GM19452 (cell line): ENCODE data around the gene NKIRAS1.
"Not testable (repeated sequence)": the region's sequence is repeated elsewhere in the genome, so short reads cannot be mapped to it uniquely, and the experiment has no call there.

Source experiments
- ATAC-seq: cut with Tn5 transposase; IDR thresholded peaks from one replicate; pipeline ENCODE4 v1.9.1; 2021; ENCODE audit not compliant: unreplicated experiment

NKIRAS1 gene

GRCh38 chr3:23911397-23911796, 5.4 kb downstream of the NKIRAS1 start:
- ATAC-seq, result no peak

DNA sequence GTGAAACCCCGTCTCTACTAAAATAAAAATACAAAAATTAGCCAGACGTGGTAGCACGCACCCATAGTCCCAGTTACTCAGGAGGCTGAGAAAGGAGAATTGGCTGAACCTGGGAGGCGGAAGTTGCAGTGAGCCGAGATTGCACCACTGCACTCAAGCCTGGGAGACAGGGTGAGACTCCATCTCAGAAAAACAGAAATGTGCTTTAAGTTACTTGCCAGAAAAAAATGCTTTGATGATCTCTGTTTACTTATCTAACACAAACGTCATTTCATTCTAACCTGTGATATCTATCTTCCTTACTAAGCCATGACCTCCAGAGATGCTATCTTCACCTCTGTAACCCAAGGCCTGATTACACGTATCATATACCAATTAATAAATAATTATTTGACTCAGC, 7.4 kb downstream of the NKIRAS1 start:
- no peak for ATAC-seq

GRCh38 chr3:23904545-23904944, 12.2 kb downstream of the NKIRAS1 start:
- no peak for ATAC-seq

DNA sequence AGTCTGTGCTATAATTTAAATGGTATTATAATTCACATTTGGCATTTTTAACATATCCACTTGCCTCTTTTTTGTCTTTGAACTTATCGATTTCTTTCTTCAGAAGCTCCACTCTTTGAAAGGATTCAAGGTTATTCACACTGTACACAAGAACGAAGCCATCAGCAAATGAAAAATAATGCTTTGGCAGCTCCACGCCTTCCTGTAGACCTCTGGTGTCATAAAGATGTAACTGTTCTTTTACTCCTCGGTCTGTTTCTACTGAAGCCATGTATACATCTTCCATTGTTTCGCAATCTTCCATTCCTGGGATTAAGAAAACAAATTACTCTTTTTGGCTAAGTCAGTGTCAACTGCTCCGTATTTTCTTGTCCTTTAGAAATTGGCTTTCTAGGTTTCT, 16.0 kb downstream of the NKIRAS1 start:
- ATAC-seq, result no peak

- no peak for ATAC-seq
Measured at GRCh38 chr3:23895181-23895580, 21.6 kb downstream of the NKIRAS1 start.

DNA sequence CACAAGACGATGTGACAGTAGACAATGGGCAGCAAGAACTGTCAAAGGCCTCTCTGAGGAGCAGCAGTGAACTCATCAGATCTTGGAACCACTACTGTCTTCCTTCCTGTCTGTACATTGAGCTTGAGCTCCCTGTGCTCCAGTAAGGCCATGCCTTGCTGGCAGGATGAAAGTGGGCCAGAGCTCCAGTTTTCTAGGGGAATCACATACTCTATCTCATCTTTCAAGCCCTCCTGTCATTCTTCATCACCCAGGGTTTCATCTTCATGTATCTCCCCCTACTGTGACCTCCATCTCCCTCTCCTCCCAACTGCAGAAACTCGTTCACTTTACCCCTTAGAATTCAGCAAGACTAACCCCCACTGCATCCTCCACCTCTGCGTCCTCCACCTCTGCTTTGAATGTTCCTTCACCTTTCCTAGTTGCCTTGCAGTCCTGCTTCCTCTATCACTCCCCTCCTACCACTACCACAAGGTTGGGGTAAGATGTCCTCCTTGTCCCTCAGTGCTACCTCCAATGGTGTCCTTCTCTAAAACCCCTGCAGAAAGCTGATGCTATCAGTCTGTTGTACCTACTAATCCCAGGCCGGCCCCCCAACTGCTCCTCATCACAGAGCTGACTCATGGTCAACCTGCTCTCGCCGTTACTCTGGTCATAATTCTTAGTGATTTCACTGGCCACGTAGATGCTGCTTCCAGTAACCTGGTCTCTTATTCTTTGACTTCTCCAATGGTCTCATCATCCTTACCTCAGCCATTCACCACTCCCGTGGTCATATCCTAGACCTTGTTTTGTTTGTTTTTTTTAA, 22.3 kb downstream of the NKIRAS1 start:
- no peak for ATAC-seq

GRCh38 chr3:23889950-23890349, 26.8 kb downstream of the NKIRAS1 start:
- no peak for ATAC-seq

DNA sequence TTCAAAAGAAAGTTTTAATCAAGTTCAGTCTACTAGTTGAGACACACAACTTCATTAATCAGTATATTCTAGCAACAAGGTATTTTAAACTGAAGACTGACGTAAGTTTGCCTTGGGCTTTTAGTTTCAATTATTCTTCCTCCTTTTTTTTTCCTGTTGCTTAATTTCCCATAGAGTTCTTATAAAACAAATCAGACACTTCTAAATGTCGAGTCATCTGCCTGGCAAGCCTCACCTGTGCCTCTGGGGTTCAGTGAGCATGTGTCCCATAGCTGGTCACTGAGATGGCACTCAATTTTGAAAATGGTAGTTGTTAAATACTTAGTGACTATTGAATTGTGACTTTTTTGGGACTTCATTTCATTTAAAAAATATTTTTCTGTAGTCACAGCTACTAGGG, 27.4 kb downstream of the NKIRAS1 start:
- ATAC-seq, result no peak

DNA sequence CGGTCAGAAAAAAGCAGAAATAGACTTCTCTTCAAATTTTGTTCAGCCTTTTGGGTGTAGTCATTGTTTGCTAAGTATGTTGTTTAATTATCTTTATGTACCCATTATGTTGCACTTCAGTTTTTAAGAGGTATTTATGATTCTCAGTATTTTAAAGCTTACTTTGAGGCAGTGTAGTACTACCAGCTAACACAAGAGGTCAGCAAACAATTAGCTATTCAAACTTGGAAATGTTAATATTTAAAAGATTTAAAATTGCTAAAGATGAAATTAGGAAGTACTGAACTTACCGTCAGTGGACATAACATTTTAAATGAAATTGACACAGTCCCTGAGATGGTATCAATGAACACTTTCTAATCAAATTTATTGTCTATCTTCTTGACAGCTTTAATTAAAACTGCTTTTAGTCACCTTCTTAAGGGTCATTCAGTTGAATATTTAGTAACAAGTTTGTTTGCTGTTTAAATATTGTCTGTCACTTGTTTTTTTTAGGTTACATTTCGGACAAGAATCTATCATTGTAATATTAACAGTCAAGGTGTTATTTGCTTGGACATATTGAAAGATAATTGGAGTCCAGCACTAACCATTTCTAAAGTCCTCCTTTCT, 28.1 kb downstream of the NKIRAS1 start:
- no peak for ATAC-seq

- ATAC-seq, result no peak
Measured at GRCh38 chr3:23886311-23886710, 30.5 kb downstream of the NKIRAS1 start.

DNA sequence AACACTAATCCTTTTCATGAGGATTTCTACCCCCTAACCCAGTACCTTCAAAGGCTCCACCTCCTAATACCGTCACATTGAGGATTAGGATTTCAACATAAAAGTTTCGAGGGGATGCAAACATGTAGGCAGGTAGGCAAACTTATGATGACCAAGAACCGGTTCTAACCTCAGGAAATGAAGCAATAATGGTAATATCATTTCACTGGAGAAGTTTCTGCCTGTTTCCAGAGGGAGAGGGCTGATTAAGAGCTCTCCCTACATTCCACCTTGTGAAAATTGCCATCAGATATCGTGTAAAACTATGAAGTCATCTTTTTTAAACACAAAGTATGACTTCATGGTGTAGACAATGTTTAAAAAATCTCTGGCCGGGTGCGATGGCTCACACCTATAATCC, 31.6 kb downstream of the NKIRAS1 start:
- ATAC-seq, result no peak

DNA sequence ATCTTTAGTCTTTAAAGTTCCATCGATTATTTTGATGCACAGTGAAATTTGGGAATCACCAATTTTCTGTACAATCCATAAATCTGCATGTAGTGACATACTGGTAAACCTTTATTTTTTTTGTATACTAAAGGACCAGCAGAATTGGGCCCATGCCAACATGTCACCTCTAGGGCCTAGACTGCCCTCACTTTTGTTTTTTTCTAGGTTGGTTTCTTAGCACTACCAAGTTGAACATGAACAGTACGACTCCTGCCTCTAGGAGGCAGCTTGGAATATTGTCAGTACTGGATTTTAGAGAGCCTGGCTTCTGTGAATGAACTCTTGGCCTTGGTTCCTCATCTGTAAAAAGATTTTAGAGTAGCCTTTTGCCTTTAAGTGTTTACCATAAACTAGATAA, 32.3 kb downstream of the NKIRAS1 start:
- ATAC-seq, result no peak

DNA sequence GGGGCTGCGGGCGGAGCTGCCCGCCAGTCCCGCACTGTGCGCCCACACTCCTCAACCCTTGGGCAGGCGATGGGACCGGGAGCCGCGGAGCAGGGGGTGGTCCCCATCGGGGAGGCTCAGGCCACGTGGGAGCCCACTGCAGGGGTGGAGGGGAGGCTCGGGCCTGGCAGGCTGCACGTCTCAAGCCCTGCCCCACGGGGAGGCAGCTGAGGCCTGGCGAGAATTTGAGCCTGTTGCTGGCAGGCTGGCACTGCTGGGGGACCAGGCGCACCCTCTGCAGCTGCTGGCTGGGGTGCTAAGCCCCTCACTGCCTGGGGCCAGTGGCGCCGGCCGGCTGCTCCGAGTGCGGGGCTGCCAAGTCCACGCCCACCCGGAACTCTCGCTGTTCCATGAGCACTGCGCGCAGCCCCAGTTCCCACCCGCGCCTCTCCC, 34.3 kb downstream of the NKIRAS1 start:
- no peak for ATAC-seq

- not testable (repeated sequence) for ATAC-seq
Measured at GRCh38 chr3:23881993-23882392, 34.8 kb downstream of the NKIRAS1 start.

DNA sequence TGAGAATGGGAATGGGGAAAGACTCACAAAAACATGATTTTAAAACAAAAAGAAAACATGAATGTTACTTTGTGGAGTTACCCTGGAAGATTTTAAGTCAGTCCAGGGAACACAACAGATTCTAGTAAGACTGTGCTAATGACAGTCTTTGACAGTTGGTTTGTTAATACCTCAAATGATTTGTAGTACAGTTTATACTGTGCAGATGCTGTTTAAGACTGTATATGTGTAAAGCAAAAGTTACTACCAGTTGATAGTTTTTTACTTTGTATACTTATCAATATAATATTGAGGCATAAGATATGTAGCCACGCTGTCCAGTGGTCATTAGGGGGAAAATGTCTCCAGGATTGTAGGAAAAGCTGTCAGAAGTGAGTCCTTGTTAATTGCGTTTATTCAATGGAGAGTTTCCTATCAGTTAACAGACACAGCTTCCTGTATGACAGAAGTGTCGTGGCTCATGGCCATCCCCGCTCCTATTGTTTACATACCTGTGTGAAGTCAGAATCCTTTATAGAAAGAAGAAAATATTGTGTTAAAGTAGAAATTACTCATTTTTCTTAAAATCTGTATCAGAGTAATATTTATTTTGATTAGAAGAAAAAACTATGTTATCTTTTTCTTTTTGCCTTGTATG, 36.0 kb downstream of the NKIRAS1 start:
- ATAC-seq, result no peak

GRCh38 chr3:23879485-23879884, 37.3 kb downstream of the NKIRAS1 start:
- ATAC-seq, result no peak

DNA sequence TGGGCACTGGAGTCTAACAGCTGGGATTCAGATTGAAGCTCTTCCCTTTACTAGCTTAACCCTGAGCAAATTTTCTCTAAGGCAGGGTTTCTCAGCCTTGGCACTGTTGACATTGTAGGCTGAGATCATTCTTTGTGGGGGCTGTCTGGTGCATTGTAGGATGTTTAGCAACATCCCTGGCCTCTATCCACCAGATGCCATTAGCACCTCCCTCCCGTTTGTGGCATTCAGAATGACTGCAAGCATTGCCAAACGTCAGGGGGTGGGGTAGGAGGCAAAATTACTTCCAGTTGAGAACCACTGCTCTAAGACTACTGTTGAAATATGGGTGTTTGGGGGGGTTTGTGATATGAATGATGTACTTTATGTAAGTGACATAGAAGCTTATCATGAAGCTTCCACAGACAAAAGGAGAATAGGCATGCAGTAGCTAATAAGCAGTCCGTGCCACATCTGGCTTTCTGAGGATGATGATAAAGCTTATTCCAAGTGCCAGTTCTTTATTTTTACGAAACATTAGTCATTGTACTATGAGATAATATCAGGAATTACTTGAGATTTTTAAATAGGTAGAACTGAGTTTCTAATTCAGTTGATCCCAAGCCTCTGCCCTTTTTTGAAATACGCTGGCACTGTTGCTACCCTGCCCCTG, 39.3 kb downstream of the NKIRAS1 start:
- ATAC-seq, result no peak

DNA sequence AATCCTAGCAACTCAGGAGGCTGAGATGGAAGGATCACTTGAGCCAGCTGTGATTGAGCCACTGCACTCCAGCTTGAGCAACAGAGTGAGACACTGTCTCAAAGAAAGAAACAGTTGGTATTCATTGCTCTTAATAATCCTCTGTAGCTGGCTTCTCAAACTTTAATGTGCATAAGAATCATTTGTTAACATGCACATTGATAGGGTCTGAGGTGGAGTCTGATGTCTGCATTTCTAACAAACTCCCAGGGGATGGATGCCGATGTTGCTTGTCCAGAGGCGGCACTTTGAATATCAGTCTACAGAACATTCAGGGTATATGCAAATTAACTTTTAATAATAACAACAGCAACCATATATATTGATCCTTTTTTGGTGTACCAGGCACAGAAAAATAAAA, 39.9 kb downstream of the NKIRAS1 start:
- ATAC-seq, result no peak

DNA sequence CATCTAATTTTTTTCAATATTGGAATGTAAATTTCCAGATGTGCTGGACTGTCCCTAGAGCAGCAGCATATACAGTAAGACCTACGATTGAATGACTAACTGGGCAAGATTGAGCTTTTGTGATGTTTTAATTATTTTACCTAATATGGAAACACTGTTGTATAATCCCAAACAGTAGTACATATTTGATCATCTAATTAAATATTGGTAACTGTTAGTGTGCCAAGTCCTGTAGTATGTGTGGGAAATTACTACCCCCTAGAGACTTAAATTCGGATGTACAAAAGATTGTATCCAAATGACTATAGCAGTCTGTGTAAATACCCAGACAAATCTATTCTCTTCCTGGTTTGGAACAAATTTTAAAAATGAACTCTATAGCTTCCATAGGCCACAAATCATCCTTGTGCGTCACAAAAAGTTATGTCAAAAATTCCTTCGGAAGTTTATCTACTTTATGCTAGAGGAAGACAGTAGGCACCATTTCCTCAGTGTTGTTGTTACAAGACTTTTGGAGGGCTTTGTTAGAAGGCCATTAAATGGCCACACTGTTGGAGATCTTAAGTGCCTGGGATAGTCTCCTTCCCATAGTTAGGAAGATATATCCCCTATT, 41.6 kb downstream of the NKIRAS1 start:
- no peak for ATAC-seq

DNA sequence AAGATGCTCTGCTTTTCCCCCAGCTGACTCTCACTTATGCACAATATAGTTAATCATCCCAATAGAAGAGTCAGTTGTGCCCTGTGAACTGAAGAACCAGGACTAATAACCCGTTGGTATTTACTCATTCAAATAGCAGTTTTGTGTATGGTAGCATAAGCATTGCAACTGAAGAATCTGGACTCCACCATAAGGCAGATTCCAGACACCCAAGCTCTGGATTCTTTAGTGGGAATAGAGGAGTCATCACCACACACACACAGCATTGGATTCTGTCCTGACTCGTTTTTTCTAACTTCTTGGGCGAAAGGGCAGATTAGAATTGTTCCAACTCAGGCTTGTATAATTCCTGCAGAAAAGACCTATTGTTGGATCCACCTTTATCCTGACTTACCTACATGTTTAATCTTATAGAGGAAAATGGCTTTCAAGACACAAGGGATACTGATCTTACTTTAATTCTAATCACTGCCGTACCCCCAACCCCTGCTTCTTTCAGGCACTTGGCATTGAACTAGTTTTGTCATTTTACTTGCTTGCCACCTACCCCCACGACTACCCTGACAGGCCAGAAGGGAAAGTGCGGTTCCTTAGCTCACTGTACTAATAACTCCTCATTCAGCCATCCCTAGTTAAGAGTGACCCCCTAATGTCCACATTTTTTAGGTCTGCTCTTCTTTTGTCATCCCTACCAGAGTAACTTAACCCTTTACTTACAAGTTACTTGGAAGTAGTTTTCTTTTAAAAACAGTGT, 42.3 kb downstream of the NKIRAS1 start:
- no peak for ATAC-seq

GRCh38 chr3:23873941-23874340, 42.8 kb downstream of the NKIRAS1 start:
- ATAC-seq, result no peak
